GM21381 (cell line): Measurements from ENCODE around the gene HS3ST1.
"Not testable (repeated sequence)": the region's sequence is repeated elsewhere in the genome, so short reads cannot be mapped to it uniquely, and the experiment has no call there.

Experiments used
- ATAC-seq: cut with Tn5 transposase; IDR thresholded peaks from one replicate; pipeline ENCODE4 v1.9.1; 2021; ENCODE audit warnings: mild to moderate bottlenecking, moderate library complexity; ENCODE audit not compliant: unreplicated experiment

Gene HS3ST1

DNA sequence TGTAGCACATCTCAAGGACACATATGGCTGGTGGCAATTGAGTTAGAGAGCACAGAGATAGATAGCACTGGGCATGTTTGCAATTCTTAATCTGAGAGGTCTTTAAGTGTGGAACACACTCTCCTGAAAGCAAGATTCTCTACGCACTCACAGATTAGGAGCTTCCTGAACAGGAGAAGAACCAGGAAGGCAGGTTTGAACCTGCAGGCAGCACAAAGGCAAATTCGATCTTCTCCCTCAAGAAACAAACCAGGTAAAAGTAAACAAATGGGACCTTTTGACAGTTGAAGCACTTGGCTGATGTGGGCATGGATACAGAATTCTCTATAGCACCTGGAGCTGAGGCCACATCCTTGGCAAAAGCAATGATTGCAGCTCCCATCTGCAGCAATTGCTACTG, 24.3 kb downstream of the HS3ST1 start:
- ATAC-seq: no peak

DNA sequence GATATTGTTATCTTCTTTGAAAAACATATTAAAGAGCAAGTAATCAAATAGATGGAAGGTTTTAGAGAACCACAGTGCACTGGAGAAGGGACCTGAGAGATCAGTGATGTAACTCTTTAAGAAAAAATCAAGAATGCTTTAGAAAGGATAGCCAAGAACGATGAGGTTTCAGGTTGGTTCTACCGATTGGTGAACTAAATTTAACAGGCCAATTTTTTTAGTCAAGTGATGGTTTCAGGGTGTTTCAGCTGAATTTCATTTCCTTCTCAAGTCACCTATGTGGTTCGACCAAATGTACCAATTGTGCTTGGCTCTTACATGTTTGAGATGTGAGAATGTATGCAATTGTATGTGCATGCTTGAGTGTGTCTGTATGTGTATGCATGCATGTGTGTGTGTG, 26.5 kb downstream of the HS3ST1 start:
- ATAC-seq: peak; percentile 49

DNA sequence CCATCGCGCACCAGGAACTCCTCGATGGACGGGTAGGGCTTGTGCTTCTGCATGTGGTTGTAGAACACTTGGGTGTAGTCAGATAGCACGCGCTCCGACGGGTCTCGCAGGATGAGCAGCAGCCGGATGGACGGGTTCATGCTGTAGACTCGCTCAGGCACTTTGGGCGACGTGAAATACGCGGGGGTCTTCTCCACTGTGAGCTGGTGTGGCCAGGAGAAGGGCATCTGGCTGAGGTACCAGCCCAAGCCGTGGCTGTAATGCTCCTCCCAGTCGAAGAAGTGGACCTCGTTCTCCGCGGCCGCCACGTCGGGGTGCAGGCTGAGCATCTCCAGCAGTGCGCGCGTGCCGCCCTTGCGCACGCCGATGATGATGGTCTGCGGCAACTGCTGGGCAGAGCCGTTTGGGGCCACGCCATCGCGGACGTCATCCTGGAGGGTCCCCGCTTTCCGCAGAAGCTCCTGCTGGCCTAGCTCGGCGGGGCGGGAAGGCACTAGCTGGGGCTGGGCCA, 29.2 kb downstream of the HS3ST1 start:
- no peak for ATAC-seq

DNA sequence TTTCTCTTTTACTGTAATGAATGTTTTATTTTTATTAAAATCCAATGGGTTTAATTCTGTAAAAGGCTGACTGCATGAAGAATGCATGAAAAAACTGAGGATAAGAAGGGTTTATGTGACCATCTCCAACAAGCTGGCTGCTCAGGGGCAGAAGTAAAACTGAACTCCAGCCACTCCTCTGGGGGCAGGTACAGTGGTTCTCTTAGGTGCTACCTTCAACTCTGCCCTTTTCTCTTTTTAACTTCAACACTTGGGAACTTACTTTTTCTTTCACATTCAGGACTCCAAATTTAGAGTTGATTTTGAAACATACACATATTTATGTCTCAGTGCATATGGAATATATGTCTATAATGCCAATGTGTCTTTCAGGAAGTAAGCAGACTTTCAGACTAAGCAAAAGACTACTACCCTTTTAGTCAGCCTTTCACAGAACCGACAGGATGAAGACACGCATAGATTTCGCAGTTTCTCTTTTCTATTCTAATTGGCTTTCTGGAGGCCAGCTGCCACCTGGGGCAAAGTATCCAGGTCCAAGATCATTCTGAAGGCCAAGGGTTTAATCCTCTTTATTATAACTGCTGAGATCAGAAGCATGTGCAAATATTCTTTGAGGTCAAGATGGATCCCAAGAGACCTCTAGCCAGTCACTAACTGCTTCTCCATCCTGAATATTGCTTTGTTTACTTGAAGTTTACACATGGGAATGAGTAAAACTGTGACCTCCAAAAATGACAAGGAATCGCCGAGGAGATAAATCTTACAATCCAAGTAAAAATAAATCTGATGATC, 30.7 kb downstream of the HS3ST1 start:
- peak; percentile 68 for ATAC-seq

DNA sequence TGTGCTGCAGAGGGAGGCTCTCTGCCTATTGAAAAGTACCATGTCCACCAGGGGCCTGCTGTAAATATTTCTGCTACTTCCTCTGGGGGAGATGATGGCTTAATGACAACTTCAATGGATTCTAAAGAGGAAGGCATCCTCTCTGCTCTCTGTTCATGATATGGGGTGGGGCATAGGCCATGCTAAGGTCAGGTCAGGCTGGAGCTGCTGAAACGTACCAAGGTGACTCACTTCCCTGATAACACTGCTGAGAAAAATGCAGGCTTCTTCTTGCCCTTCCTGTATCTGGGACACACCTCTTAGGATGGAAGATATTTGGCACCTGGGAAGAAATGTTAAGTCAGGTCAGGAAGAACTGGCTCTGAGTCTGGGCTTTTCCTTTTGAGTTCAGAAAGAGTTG, 31.5 kb downstream of the HS3ST1 start:
- no peak for ATAC-seq

DNA sequence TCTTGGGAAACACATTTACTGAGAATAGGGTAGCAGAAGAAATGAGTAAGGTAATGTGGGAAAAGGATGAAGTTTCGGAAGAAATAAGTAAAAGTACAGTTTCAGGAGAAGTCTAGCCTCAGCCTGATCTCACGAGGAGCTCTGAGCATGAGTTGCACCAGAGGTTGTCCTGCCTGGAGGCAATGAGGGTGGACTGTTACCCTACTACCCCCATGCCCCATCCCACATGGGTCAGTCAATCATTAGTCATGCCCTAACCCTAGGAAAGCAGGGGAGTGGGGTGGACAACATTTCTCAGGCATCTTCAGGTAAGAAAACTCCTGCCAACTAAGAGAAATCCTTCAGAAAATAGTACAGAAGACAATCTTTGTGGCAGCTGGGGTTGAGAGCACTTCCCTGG, 35.1 kb downstream of the HS3ST1 start:
- no peak for ATAC-seq

DNA sequence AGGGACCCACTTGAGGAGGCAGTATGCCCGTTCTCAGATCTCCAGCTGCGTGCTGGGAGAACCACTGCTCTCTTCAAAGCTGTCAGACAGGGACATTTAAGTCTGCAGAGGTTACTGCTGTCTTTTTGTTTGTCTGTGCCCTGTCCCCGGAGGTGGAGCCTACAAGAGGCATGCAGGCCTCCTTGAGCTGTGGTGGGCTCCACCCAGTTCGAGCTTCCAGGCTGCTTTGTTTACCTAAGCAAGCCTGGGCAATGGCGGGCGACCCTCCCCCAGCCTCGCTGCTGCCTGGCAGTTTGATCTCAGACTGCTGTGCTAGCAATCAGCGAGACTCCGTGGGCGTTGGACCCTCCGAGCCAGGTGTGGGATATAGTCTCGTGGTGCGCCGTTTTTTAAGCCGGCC, 44.6 kb downstream of the HS3ST1 start:
- ATAC-seq: not testable (repeated sequence)

DNA sequence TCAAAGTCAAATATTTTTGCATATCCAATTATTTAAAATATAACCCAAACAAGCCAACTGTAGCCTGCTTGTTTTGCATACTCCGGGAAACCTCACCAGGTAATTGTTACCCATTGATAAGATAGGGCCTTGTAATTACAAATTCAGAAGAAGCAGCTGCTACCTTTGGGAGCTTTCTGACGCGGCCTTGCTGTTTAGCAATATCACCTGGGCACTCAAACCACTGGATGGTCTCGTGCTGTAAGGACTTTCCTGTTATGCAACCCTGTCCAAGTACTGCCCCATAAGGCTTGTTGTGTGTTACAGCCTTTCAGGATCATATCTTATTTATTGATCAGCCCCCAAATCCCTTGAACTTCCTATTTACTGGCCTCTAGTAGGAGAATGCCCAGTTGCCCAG, 52.1 kb downstream of the HS3ST1 start:
- no peak for ATAC-seq

DNA sequence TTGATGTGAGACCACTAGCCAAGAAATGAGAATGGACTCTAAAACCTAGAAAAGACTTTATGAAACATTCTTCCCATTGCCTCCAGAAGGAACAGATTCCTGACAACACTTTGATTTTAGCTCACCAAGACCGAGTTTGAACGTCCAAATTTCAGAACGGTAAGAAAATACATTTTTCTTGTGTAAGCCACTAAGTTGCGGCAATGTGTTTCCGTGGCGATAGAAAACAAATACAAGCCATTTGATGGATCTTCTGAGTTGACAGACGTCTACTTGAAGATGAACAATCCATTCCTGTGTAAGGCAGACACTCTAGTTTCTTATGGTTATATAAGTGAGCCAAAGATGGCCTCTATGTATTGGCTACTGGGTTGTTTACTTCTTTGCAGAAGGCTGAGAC, 52.5 kb downstream of the HS3ST1 start:
- no peak for ATAC-seq

DNA sequence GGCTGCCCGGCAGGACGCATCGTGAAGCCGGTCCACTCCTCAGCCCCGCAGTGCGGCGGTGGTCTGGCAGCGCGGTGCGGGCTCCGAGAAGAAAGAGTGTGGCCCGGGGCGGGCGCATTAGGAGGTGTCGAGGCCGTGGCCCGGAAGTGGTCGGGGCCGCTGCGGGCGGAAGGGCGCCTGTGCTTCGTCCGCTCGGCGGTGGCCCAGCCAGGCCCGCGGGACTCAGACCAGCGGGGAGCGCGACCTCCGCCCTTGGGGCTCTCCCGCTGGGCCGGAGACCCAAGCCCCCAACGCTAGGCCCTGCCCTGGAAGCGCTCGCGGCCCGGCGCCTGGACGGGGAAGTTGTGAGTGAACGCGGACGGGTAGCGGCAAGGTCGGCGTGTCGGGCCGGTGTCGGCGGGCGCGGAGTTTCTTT, 60.0 kb downstream of the HS3ST1 start:
- no peak for ATAC-seq

DNA sequence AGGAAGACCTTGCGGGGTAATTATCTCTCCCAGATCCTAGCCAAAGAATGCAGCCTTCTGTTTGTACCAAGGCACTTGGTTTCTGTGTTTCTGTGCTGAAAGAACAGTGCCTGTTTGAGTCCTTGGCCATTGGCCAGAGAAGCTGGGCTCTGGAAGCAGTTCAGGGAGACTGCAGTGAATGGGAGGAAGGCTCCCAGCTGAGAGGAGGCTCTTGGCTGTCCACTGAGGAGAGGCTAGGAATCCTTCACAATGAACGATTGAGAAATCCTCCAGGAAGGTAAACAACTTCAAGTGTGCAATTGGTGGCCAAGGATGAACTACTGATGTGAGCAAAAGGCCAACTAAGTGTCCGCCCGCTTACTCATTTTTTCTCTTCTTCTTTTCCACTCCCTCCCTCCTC, 61.3 kb downstream of the HS3ST1 start:
- no peak for ATAC-seq

DNA sequence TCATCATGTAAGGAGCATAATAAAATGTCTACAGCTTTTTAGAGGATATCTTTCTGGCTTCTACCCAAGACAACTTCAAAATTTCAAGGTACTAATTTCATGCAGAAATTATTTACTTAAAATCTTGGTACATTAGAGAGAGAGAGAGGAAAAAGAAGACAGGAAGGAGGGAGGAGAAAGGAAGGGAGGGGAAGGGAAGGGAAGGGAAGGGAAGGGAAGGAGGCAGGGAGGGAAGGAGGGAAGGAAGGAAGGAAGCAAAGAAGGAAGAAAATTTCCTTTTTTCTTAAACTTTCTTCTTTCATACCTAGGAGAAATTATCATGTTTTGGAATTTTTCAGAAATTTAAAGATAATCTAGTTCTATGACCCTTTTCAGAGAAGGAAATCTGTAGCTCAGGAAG, 61.8 kb downstream of the HS3ST1 start:
- ATAC-seq: no peak

DNA sequence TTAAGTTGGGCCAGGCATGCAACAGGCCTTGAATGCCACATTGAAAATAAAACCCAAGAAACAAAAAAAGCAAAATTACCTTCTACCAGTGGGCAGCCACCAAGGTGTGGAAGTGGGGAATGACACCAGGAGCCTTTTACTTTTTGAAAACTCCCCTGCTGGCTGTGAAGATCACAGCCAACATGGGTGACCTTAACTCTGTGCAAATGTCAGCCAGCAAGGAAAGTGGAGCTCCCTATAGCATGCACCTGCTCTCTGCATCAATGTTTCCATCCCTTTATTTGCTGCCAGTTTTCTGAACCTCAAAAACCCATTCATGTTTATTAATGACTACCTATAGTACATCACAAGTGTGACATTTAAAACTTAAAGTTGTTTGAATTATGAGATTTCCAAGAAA, 63.7 kb downstream of the HS3ST1 start:
- no peak for ATAC-seq

DNA sequence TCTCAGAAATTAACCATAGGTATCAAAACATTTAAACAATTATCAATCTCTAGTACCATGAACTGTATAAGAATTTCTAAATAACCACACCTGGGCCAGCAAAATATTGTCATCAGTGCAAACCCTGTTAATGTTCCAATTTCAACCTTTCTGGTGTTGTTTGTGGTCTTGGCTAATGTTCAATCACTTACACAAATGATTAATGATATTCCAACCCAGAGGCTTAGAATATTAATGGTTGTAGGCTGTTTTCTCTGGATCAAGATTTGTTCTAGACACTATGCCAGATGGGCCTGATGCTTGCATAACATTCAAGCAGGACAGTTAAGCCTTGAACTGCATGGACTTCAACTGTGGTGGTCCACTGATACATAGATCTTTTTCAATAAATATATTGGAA, 69.1 kb downstream of the HS3ST1 start:
- no peak for ATAC-seq

DNA sequence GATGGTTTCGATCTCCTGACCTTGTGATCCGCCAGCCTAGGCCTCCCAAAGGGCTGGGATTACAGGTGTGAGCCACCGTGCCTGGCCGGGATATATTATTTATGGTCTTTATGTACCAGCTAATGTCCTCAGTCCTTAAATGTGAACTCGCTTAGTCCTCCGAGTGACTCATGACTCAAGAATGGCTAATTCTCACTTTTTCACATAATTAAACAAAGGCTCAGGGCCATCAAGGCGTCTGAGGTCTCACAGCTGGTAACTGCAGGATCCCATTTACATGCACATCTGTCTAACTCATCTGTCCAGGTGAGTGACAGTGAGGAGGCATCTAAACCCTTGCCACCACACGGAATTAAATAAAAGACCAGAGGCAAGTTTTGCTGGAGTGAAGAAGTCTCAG, 73.5 kb downstream of the HS3ST1 start:
- no peak for ATAC-seq

DNA sequence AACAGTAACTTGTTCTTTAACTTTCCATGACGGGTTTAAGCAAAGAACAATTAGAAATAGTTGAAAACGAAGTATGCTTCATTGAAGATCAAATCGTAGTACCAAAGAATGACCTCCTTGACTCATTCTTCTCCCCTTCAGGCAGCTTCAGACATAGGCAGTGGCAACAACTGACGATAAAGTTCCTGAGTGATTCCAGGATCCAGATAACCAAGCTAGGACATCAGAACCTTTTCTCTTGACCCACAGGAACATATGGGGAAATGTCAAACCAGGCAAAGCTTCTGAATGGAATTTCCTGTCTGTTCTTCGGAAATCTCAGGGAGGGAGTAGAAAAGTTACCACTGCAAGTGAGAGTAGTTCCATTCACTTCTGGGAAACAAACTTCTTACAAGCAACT, 74.2 kb downstream of the HS3ST1 start:
- ATAC-seq: no peak

DNA sequence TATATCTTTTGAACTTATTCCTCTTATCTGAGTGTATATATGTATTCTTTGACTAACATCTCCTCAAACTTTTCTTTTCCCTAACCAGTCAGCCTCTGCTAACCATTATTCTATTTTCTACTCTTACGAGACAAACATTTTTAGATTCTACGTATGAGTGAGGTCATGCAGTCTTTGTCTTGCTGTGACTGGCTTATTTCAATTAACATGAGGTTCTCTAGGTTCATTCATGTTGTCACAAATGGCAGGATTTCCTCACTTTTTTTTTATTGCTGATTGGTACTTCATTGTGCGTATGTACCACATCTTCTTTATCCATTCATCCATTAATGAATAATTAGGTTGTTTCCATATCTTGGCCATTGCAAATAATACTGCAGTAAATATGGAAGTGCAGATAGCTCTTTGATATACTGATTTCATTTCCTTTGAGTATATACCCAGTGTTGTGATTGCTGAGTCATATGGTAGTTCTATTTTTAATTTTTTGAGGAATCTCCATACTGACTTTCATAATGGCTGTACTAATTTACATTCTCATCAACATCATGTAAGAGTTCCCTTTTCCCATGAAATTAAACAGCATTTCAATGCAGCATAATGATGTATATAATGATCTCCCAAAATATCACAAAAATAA, 80.1 kb downstream of the HS3ST1 start:
- no peak for ATAC-seq

DNA sequence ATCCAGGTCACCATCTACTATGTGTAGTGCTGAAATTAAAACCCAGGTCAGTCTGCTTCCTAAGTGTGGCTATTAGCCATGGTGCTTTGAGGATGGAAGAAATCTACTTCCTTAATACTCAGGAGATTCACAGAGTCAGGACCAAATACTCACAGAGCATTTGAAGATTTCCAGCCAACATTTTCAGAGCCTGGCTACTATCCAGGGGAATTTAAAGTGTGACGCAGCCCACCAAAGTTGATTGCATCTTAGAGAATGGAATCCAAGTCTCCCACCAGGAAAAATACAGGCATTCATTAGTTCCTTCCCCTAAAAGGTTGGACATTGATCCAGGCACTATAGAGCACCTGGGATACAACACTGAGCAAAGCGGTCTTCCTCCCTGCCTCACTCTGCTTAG, 83.8 kb downstream of the HS3ST1 start:
- no peak for ATAC-seq

DNA sequence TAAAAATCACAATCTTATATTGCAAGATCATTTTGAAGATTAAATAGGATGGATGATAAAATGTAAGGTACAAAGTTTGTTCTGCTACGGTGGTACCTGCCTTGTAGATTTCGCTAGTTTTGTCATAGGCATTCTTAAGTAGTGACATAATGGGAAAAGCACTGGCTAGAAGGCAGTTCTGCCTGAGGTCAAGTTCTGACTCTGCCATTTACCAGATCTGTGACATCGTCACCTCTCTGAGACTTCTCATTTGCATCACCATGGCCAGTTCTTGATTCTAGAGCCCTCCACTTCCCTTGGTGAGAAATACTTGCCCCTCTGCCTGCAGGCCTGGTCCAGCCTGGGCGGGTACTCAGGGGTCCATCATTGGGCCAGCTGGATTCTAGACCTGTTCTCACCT, 85.2 kb downstream of the HS3ST1 start:
- no peak for ATAC-seq
